ENCODE data around the gene AIFM3. TPM values are rescaled to one million over a fixed set of nuclear protein-coding genes. Genes with fewer than 3 reads are reported as not detected.

Gene AIFM3
- total and polyA plus RNA-seq, 2 of the 13 experiments (the other 11 are each of a cell fraction or from before 2014, with no cell fraction given): 9.0 to 15.3 TPM

GRCh38 chr22:21025763-21026755 lies 59.0 kb downstream of the AIFM3 start:
- peaks cover 9% of the 10 kb centered on the region for H3K4me1 ChIP-seq (ENCODE audit: insufficient read depth, low read length)
- in situ Hi-C loops (cut with HindIII; ENCODE audit: extremely low pct_ligation_motif_present, low pct_unique_long_range_greater_than_20kb): no loop called here

More at GRCh38 chr22:21025763-21026755, 59.0 kb downstream of the AIFM3 start:
- Histone ChIP-seq H4K20me1 (ENCODE audit: insufficient read depth, low read length) (no peaks in the 10 kb centered on the region), H2AFZ (ENCODE audit: low read length) (no peak overlapping the region), H3K27ac (ENCODE audit: extremely low read length, insufficient read depth, low read length) (no peak overlapping the region), H3K27me3 (ENCODE audit: control insufficient read depth in 1 of 2, insufficient read depth in 2 of 2, low read length in 2 of 2) (peaks cover 11 to 68% of the 10 kb centered on the region in 2 experiments; a peak in 4 of 5 replicates), H3K36me3 (replicated peaks in 1 of 2; ENCODE audit: control insufficient read depth in 1 of 2, insufficient read depth in 2 of 2, low read length in 2 of 2) (no peaks in the 10 kb centered on the region), H3K9me3 (ENCODE audit: low read length) (no peaks in the 10 kb centered on the region), H3K79me2 (ENCODE audit: insufficient read depth, low read length) (no peaks in the 10 kb centered on the region), H3K9ac (ENCODE audit: insufficient read depth, low read depth, low read length) (no peak overlapping the region), H3K4me2 (ENCODE audit: low read depth, low read length) (no peak overlapping the region), H3K4me3 (replicated peaks in 1 of 3; ENCODE audit: insufficient read depth in 1 of 3, low read depth in 2 of 3, low read length in 3 of 3) (no peak overlapping the region)
- ATAC-seq (no peak), FAIRE-seq (no peak), DNase-seq (ENCODE audit: low spot score) (no peak)
- TF ChIP-seq ISL2 (CRISPR knock-in tag; IDR thresholded peaks at IDR 0.05) (no peak), ZMYM2 (CRISPR knock-in tag; IDR thresholded peaks at IDR 0.05) (no peak), ZNF782 (CRISPR knock-in tag; IDR thresholded peaks at IDR 0.05; ENCODE audit: borderline replicate concordance) (no peak), ZUFSP (CRISPR knock-in tag; IDR thresholded peaks at IDR 0.05; ENCODE audit: borderline replicate concordance) (no peak), ZNF780A (CRISPR knock-in tag; IDR thresholded peaks at IDR 0.05) (no peak), MTF1 (CRISPR knock-in tag; IDR thresholded peaks at IDR 0.05) (no peak), ZNF235 (CRISPR knock-in tag; IDR thresholded peaks at IDR 0.05; ENCODE audit: borderline replicate concordance) (no peak), NR2C2 (CRISPR knock-in tag; IDR thresholded peaks at IDR 0.05; ENCODE audit: borderline replicate concordance) (no peak), ZMYM4 (CRISPR knock-in tag; IDR thresholded peaks at IDR 0.05) (no peak), ZNF850 (CRISPR knock-in tag; conservative IDR thresholded peaks at IDR 0.05) (no peak), ZBTB26 (CRISPR knock-in tag; IDR thresholded peaks at IDR 0.05; ENCODE audit: borderline replicate concordance) (no peak), ZNF441 (CRISPR knock-in tag; IDR thresholded peaks at IDR 0.05; ENCODE audit: borderline replicate concordance) (no peak), MNT (IDR thresholded peaks at IDR 0.05) (no peak)
- no TSS peak for BruUV-seq (replicated peaks)
- intact Hi-C loops (cut with micrococcal nuclease; ENCODE audit: unreplicated experiment): no loop called here
- POLR2A ChIA-PET: no interaction called here
- 53% methylated on average over 9 of the region's 27 CpGs for WGBS (ENCODE audit: low lambda C conversion rate)
- CTCF ChIA-PET (ENCODE audit: low intra/inter-chr PET ratio, low total read pairs): no interaction called here
